ENCODE data around the gene PROK1. TPM values are rescaled to one million over a fixed set of nuclear protein-coding genes. Genes with fewer than 3 reads are reported as not detected.

The PROK1 gene
- total RNA-seq, 1 donor from 2014 or later, result not detected

DNA sequence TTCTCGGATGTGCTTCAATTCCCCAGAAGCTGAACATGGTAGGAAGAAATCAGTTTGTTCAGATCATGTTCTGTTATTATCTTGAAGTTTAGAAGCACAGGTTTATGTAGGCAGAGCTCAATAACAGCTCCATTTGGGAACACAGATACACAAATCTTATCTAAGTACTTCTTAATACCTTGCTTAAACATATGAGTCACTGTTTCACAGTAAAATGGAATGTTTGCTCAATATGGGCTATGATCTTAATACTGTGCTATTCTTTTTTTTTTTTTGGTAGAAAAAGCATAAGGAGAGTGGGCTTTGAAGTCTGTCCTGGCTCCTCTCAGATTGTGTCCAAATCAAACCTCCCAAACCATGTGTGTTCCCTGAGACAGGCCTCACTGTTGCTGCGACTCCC lies 13.4 kb downstream of the PROK1 start:
- Mint-ChIP-seq H3K36me3 (ENCODE audit: unreplicated experiment) (no peaks in the 10 kb centered on the region), H3K27ac (ENCODE audit: unreplicated experiment) (peak overlapping the region; percentile 85)
- TF ChIP-seq, protein P1, sequence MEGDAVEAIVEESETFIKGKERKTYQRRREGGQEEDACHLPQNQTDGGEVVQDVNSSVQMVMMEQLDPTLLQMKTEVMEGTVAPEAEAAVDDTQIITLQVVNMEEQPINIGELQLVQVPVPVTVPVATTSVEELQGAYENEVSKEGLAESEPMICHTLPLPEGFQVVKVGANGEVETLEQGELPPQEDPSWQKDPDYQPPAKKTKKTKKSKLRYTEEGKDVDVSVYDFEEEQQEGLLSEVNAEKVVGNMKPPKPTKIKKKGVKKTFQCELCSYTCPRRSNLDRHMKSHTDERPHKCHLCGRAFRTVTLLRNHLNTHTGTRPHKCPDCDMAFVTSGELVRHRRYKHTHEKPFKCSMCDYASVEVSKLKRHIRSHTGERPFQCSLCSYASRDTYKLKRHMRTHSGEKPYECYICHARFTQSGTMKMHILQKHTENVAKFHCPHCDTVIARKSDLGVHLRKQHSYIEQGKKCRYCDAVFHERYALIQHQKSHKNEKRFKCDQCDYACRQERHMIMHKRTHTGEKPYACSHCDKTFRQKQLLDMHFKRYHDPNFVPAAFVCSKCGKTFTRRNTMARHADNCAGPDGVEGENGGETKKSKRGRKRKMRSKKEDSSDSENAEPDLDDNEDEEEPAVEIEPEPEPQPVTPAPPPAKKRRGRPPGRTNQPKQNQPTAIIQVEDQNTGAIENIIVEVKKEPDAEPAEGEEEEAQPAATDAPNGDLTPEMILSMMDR (IDR thresholded peaks at IDR 0.05; ENCODE audit: partially characterized antibody, unreplicated experiment), result no peak

DNA sequence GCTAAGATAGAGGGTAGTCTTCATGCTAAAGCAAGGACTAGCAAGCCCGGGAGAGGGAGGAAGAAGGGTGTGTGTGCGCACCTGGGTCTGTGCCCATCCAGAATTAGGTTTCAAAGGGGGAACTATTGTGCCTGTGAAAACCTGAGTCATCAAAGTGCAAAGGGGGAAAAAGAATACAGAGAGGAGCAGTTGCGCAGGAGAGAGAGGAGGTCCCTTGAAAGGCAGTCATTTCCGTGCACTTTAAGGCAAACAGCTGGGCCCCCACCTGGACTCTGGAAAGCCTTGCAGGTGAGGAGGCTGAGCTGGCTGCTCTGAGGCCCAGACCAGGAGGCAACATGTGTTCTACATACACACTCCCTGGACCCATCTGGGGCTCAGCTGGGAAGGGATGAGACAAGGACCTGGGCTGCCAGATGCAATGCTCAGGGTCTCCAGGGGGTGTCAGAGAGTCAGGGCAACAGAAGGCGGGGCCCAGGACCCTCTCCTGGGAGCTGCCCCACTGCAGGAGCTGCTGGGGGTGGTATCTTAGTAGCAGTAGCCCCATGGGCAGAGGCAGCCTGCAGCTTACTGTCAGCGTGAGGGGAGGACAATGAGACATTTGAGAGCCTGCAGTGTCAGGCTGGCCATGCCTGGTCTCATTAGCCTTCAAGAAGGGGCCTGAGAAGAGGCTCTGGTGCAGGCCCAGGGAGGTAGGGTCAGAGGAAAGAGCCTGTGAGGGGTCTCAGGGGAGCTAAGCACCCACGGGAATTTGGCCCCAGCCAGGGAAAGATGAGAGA lies 14.3 kb downstream of the PROK1 start:
- H3K27ac Mint-ChIP-seq (ENCODE audit: unreplicated experiment), result peak overlapping the region; percentile 85
- peaks cover 21% of the 10 kb centered on the region for H3K9me3 Mint-ChIP-seq (ENCODE audit: unreplicated experiment)
- H3K27me3 Mint-ChIP-seq (ENCODE audit: unreplicated experiment), result peaks cover 12% of the 10 kb centered on the region
- TF ChIP-seq, protein P1 (IDR thresholded peaks at IDR 0.05; ENCODE audit: partially characterized antibody, unreplicated experiment), result no peak
- peak; percentile 65 for DNase-seq
- H3K4me1 Mint-ChIP-seq (ENCODE audit: low read depth, unreplicated experiment), result peaks cover 35% of the 10 kb centered on the region
- peak overlapping the region; percentile 74 for H3K4me3 Mint-ChIP-seq (ENCODE audit: unreplicated experiment)
- no peaks in the 10 kb centered on the region for H3K36me3 Mint-ChIP-seq (ENCODE audit: unreplicated experiment)

More for the DNA sequence above, 13.4 kb downstream of the PROK1 start:
- Mint-ChIP-seq H3K9me3 (ENCODE audit: unreplicated experiment) (peaks cover 21% of the 10 kb centered on the region), H3K4me1 (ENCODE audit: low read depth, unreplicated experiment) (peaks cover 35% of the 10 kb centered on the region), H3K4me3 (ENCODE audit: unreplicated experiment) (peak overlapping the region; percentile 28), H3K27me3 (ENCODE audit: unreplicated experiment) (peaks cover 10% of the 10 kb centered on the region)
- DNase-seq, result no peak

DNA sequence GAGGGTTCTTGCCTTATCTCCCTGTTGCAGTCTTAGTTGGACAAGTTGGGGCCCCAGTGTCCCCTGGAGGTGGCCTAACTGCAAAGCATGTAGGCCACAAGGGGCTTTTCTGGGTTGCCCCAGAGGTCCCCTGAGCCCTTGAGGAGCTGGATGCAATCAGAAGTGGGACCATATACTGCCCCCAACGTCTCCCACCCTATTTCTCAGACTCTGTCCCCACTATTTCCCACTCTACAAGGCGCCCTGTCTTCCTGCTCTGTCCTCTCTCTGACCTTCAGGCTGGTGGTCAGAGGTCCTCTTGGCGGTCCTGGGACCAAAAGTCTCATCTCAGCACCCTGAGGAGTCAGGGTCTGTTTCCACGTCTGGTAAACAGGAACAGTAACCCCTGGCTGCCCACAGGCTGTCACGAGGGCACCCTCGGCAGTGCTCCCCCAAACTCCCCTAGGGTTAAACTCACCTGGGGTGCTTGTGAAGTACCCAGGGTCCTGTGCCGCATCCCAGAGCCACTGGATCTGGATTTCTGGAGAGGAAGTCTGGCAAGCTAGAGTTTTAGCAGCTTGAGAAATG lies 14.9 kb downstream of the PROK1 start:
- H3K4me1 Mint-ChIP-seq (ENCODE audit: low read depth, unreplicated experiment), result peaks cover 35% of the 10 kb centered on the region
- peak overlapping the region; percentile 74 for H3K4me3 Mint-ChIP-seq (ENCODE audit: unreplicated experiment)
- peaks cover 21% of the 10 kb centered on the region for H3K9me3 Mint-ChIP-seq (ENCODE audit: unreplicated experiment)
- peaks cover 12% of the 10 kb centered on the region for H3K27me3 Mint-ChIP-seq (ENCODE audit: unreplicated experiment)
- no peaks in the 10 kb centered on the region for H3K36me3 Mint-ChIP-seq (ENCODE audit: unreplicated experiment)
- no peak for DNase-seq
- TF ChIP-seq, protein P1 (IDR thresholded peaks at IDR 0.05; ENCODE audit: partially characterized antibody, unreplicated experiment), result no peak
- peak overlapping the region; percentile 85 for H3K27ac Mint-ChIP-seq (ENCODE audit: unreplicated experiment)

DNA sequence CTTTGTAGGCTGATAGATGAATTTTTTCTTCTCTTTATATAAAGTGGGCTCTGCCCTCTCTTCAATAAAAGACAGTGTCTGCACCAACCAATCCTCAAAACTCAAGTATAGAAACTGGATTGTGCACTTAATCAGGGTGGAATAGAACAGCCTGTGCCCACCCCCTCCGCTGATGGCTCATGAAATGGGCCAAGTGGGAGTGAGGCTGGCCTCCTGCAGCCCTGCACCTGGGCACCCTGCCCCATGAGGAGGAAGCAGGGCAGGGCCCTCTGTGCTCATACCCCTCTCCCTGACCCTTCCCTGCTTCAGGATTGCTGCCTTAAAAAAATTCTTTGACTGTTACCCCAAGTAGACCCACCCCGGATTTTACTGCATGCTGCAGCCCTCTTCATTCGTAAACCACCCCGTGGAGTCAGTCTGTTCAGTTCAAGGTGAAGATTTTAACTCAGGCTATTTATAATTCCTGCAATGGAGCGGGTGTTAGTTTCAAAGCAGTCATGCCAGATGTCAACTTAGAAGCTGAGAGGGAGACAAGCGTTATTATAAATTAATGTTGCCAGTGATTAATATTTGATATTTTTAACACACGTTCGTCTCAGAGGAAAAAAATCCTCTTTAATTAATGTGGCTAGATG lies 15.8 kb downstream of the PROK1 start:
- DNase-seq, result no peak
- Mint-ChIP-seq H3K4me1 (ENCODE audit: low read depth, unreplicated experiment) (peaks cover 35% of the 10 kb centered on the region), H3K9me3 (ENCODE audit: unreplicated experiment) (peaks cover 22% of the 10 kb centered on the region), H3K4me3 (ENCODE audit: unreplicated experiment) (no peak overlapping the region), H3K36me3 (ENCODE audit: unreplicated experiment) (no peaks in the 10 kb centered on the region), H3K27ac (ENCODE audit: unreplicated experiment) (no peak overlapping the region), H3K27me3 (ENCODE audit: unreplicated experiment) (peaks cover 12% of the 10 kb centered on the region)
- TF ChIP-seq, protein P1 (IDR thresholded peaks at IDR 0.05; ENCODE audit: partially characterized antibody, unreplicated experiment), result no peak

All from glutamatergic neuron (in vitro differentiated cells).